ENCODE data around the gene MYOM3.

- TF ChIP-seq CTCF (IDR thresholded peaks at IDR 0.05) (no peak), POLR2A (IDR thresholded peaks at IDR 0.05) (no peak)
These were observed 2.1 kb downstream of the MYOM3 start for GRCh38 chr1:24109686-24110475.

Measured in heart left ventricle (tissue), 13 donors.